HepG2 (cell line): ENCODE data around the gene IQCK. TPM values are rescaled to one million over a fixed set of nuclear protein-coding genes. Genes with fewer than 3 reads are reported as not detected.
A peak's percentile ranks its signal among the peaks of the same experiment; 100 is the strongest.

Source experiments
- ATAC-seq: fragments of 200-7000 bp; cut with Tn5 transposase; 3 replicates; pipeline ENCODE4 v1.9.1; 2020; ENCODE audit warnings: mild to moderate bottlenecking, moderate library complexity
- BruUV-seq: library from RNA; stranded (reverse); fragments of 400-500 nt; replicated peaks from 2 replicates; lab custom pipeline; 2021; lab: Mats Ljungman, UMichigan
- CTCF ChIA-PET: fragments of 300-600 bp; formaldehyde crosslinking; extraction: SDS; loops from one replicate; lab custom pipeline; 2021; ENCODE audit warnings: low total read pairs, inconsistent platforms, low intra/inter-chr PET ratio; lab: Yijun Ruan, JAX
- POLR2A ChIA-PET: fragments of 350-600 bp; sonication (Branson Sonifier 250); formaldehyde crosslinking; loops from one replicate; lab custom pipeline; 2020; ENCODE audit warnings: antibody characterized with exemption, inconsistent platforms; lab: Yijun Ruan, JAX
- DNase-seq: peaks from one replicate; pipeline ENCODE4 v3.0.0-alpha.2; 2015; ENCODE audit warnings: low spot score
- FAIRE-seq: peaks from 3 replicates; lab custom pipeline; 2011; peaks lifted over from hg19 to GRCh38; lab: Jason Lieb, UNC
- H2AFZ ChIP-seq: one replicate; pipeline ENCODE4 v1.6.1; 2011; ENCODE audit warnings: low read length, inconsistent platforms
- H3K27ac ChIP-seq: fragments of 300-600 bp; 3 replicates; pipeline ENCODE4 v1.8.0; 2011; ENCODE audit warnings: mixed run types, mild to moderate bottlenecking, mixed read lengths, low read length, inconsistent platforms; ENCODE audit not compliant: insufficient read depth; ENCODE audit errors: extremely low read length
- H3K27me3 ChIP-seq, 2 experiments: fragments of 200-600 bp in 1 of 2; 2 replicates in 1 of 2; 3 replicates in 1 of 2; pipeline versions ENCODE4 v1.6.0 to v1.8.0; 2011; ENCODE audit warnings: low read length in 2 of 2, mild to moderate bottlenecking in 2 of 2, moderate library complexity in 2 of 2, inconsistent platforms in 1 of 2; ENCODE audit not compliant: insufficient read depth in 2 of 2, control insufficient read depth in 1 of 2
- H3K36me3 ChIP-seq, 2 experiments: fragments of 200-600 bp in 1 of 2; replicated peaks in 1 of 2; 2 replicates in 1 of 2; 3 replicates in 1 of 2; pipeline versions ENCODE4 v1.5.1 to v1.8.0; 2011; ENCODE audit warnings: low read length in 2 of 2, inconsistent platforms in 1 of 2; ENCODE audit not compliant: insufficient read depth in 2 of 2, control insufficient read depth in 1 of 2
- H3K4me1 ChIP-seq: 2 replicates; pipeline ENCODE4 v1.5.1; 2012; ENCODE audit warnings: low read length, inconsistent platforms; ENCODE audit not compliant: insufficient read depth
- H3K4me2 ChIP-seq: 2 replicates; pipeline ENCODE4 v1.6.0; 2011; ENCODE audit warnings: low read depth, low read length, inconsistent platforms
- H3K4me3 ChIP-seq, 3 experiments: fragments of 200-600 bp in 1 of 3; sonication (generic), shearing (Covaris generic) in 1 of 3; replicated peaks in 1 of 3; 2 replicates each; pipeline ENCODE4 v1.5.1; 2011 to 2016; ENCODE audit warnings: low read length in 3 of 3, inconsistent platforms in 2 of 3, low read depth in 2 of 3, mild to moderate bottlenecking in 2 of 3, control low read depth in 1 of 3, mixed read lengths in 1 of 3; ENCODE audit not compliant: insufficient read depth in 1 of 3
- H3K79me2 ChIP-seq: one replicate; pipeline ENCODE4 v1.6.1; 2011; ENCODE audit warnings: low read length, inconsistent platforms; ENCODE audit not compliant: insufficient read depth
- H3K9ac ChIP-seq: 2 replicates; pipeline ENCODE4 v1.6.0; 2011; ENCODE audit warnings: mild to moderate bottlenecking, low read depth, low read length, inconsistent platforms; ENCODE audit not compliant: insufficient read depth
- H3K9me3 ChIP-seq: 2 replicates; pipeline ENCODE4 v1.5.1; 2012; ENCODE audit warnings: mild to moderate bottlenecking, low read length
- H4K20me1 ChIP-seq: 2 replicates; pipeline ENCODE4 v1.6.0; 2011; ENCODE audit warnings: inconsistent platforms, mild to moderate bottlenecking, low read length, moderate library complexity; ENCODE audit not compliant: insufficient read depth
- ARID5B ChIP-seq: IDR thresholded peaks from 2 replicates; pipeline ENCODE4 v1.4.0; 2020; ENCODE audit warnings: mild to moderate bottlenecking, missing genetic modification reagents
- ZZZ3 ChIP-seq: sonication (generic); formaldehyde crosslinking; IDR thresholded peaks from 2 replicates; pipeline ENCODE4 v1.4.0; 2020; ENCODE audit warnings: missing genetic modification reagents, mild to moderate bottlenecking, borderline replicate concordance
- WGBS: methylation state at CpG from one replicate; pipeline ENCODE4 v1.1.6; 2017; ENCODE audit warnings: low lambda C conversion rate; 5-methylcytosine and 5-hydroxymethylcytosine counted together
- in situ Hi-C: cut with HindIII; loops from 2 replicates; pipeline ENCODE4 v1.10.0; 2017; ENCODE audit warnings: low pct_unique_long_range_greater_than_20kb; ENCODE audit not compliant: extremely low pct_ligation_motif_present
- intact Hi-C: fragments of 100-400 bp; cut with micrococcal nuclease; formaldehyde crosslinking; loops from one replicate; pipeline ENCODE4 v1.10.0; 2022; ENCODE audit not compliant: unreplicated experiment
- polyA plus RNA-seq, 8 experiments: library from polyadenylated mRNA; depleted of rRNA in 3 of 8; stranded (reverse) in 7 of 8; unstranded in 1 of 8; fragments of >200 nt; fragmentation: Illumina TruSeq in 4 of 8; extraction: Trizol in 4 of 8; gene quantifications; 2 replicates each; pipeline versions ENCODE4 v1.2.1 to v1.2.3, GENCODE V29; 2011 to 2016; ENCODE audit warnings: low read depth in 4 of 8, missing spikeins in 1 of 8, mixed read lengths in 1 of 8; ENCODE audit not compliant: insufficient read depth in 1 of 8
- total RNA-seq, 5 experiments: library from RNA; depleted of rRNA; stranded (reverse); fragments of >200 nt; fragmentation: Illumina TruSeq; extraction: Trizol; gene quantifications; 2 replicates each; pipeline ENCODE4 v1.2.3, GENCODE V29; 2016; ENCODE audit warnings: low read depth in 1 of 5
- TF ChIP-seq, protein P1 (sequence below): sonication (generic); formaldehyde crosslinking; IDR thresholded peaks from 2 replicates; pipeline ENCODE4 v1.4.0; 2020; ENCODE audit warnings: missing genetic modification reagents

The IQCK gene
- total and polyA plus RNA-seq, 2 of the 13 experiments (the other 11 are each of a cell fraction or from before 2014, with no cell fraction given): 5.1 to 7.3 TPM

- H2AFZ ChIP-seq: no peak overlapping the region
- 69% methylated on average over 1 of the region's 1 CpG for WGBS
- in situ Hi-C loops: no loop called here
- no peak overlapping the region for H3K27ac ChIP-seq
- H3K4me2 ChIP-seq: peak overlapping the region; percentile 66
- no peaks in the 10 kb centered on the region for H4K20me1 ChIP-seq
- ATAC-seq (peak; percentile 68), DNase-seq (no peak), FAIRE-seq (no peak)
- peaks cover 29% of the 10 kb centered on the region for H3K4me1 ChIP-seq
- H3K27me3 ChIP-seq: no peaks in the 10 kb centered on the region
- H3K79me2 ChIP-seq: no peaks in the 10 kb centered on the region
- BruUV-seq: no TSS peak
- intact Hi-C loops: no loop called here
- H3K9me3 ChIP-seq: no peaks in the 10 kb centered on the region
- H3K36me3 ChIP-seq: no peaks in the 10 kb centered on the region
- POLR2A ChIA-PET: no interaction called here
- CTCF ChIA-PET: no interaction called here
- H3K9ac ChIP-seq: no peak overlapping the region
- TF ChIP-seq, protein P1, sequence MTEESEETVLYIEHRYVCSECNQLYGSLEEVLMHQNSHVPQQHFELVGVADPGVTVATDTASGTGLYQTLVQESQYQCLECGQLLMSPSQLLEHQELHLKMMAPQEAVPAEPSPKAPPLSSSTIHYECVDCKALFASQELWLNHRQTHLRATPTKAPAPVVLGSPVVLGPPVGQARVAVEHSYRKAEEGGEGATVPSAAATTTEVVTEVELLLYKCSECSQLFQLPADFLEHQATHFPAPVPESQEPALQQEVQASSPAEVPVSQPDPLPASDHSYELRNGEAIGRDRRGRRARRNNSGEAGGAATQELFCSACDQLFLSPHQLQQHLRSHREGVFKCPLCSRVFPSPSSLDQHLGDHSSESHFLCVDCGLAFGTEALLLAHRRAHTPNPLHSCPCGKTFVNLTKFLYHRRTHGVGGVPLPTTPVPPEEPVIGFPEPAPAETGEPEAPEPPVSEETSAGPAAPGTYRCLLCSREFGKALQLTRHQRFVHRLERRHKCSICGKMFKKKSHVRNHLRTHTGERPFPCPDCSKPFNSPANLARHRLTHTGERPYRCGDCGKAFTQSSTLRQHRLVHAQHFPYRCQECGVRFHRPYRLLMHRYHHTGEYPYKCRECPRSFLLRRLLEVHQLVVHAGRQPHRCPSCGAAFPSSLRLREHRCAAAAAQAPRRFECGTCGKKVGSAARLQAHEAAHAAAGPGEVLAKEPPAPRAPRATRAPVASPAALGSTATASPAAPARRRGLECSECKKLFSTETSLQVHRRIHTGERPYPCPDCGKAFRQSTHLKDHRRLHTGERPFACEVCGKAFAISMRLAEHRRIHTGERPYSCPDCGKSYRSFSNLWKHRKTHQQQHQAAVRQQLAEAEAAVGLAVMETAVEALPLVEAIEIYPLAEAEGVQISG (CRISPR knock-in tag): peak; percentile 16; the same call in 1 of the 2 replicates
- TF ChIP-seq ARID5B (CRISPR knock-in tag) (no peak), ZZZ3 (0 out of 2 replicates have a peak, but pooled peaks have one; percentile 15)
- H3K4me3 ChIP-seq: no peak overlapping the region
Observed at GRCh38 chr16:19785081-19785480, 67.0 kb downstream of the IQCK start.
